IMR-90 (cell line): ENCODE data around the gene VCL. TPM values are rescaled to one million over a fixed set of nuclear protein-coding genes. Genes with fewer than 3 reads are reported as not detected.

Experiments
- ATAC-seq: fragments of 200-7000 bp; cut with Tn5 transposase; 2 replicates; pipeline ENCODE4 v1.9.1; 2020; ENCODE audit warnings: low read depth, mild to moderate bottlenecking, moderate library complexity
- BruUV-seq: library from RNA; stranded (reverse); fragments of 400-500 nt; replicated peaks from 2 replicates; lab custom pipeline; 2021; lab: Mats Ljungman, UMichigan
- CTCF ChIA-PET: fragments of 300-600 bp; formaldehyde crosslinking; extraction: SDS; loops from one replicate; lab custom pipeline; 2021; ENCODE audit warnings: antibody characterized with exemption; lab: Yijun Ruan, JAX
- POLR2A ChIA-PET: fragments of 300-600 bp; sonication (Branson Sonifier 250); formaldehyde crosslinking; loops from one replicate; lab custom pipeline; 2022; ENCODE audit warnings: antibody characterized with exemption; ENCODE audit not compliant: unreplicated experiment; lab: Charles Lee
- DNase-seq: peaks from one replicate; pipeline ENCODE4 v3.0.0; 2013
- H2AFZ ChIP-seq: replicated peaks from 2 replicates; pipeline ENCODE3; 2013; ENCODE audit warnings: low read length, mild to moderate bottlenecking; ENCODE audit not compliant: poor library complexity
- H2AK5ac ChIP-seq: 2 replicates; pipeline ENCODE4 v1.6.1; 2013; ENCODE audit warnings: low read depth, low read length, inconsistent platforms
- H2AK9ac ChIP-seq: replicated peaks from 2 replicates; pipeline ENCODE3; 2013; ENCODE audit warnings: mild to moderate bottlenecking, low read depth, low read length, moderate library complexity; ENCODE audit not compliant: poor library complexity
- H2BK120ac ChIP-seq: 2 replicates; pipeline ENCODE4 v1.6.1; 2013; ENCODE audit warnings: low read depth, low read length, inconsistent platforms
- H2BK15ac ChIP-seq: 3 replicates; pipeline ENCODE4 v1.6.1; 2013; ENCODE audit warnings: low read depth, low read length, inconsistent platforms
- H2BK20ac ChIP-seq: 2 replicates; pipeline ENCODE4 v1.6.1; 2013; ENCODE audit warnings: low read depth, mild to moderate bottlenecking, inconsistent platforms, low read length, moderate library complexity
- H2BK5ac ChIP-seq: 2 replicates; pipeline ENCODE4 v1.6.1; 2013; ENCODE audit warnings: mild to moderate bottlenecking, low read depth, low read length, inconsistent platforms; ENCODE audit not compliant: poor library complexity, severe bottlenecking
- H3K14ac ChIP-seq: replicated peaks from 2 replicates; pipeline ENCODE4 v1.6.1; 2013; ENCODE audit warnings: low read depth, low read length, inconsistent platforms
- H3K18ac ChIP-seq: 2 replicates; pipeline ENCODE4 v1.6.1; 2013; ENCODE audit warnings: low read depth, low read length, control low read depth
- H3K23ac ChIP-seq: 2 replicates; pipeline ENCODE4 v1.6.1; 2013; ENCODE audit warnings: low read depth, low read length, inconsistent platforms
- H3K27ac ChIP-seq: 2 replicates; pipeline ENCODE4 v1.5.1; 2013; ENCODE audit warnings: mild to moderate bottlenecking, control low read depth, low read length; ENCODE audit not compliant: insufficient read depth
- H3K27me3 ChIP-seq: 2 replicates; pipeline ENCODE4 v1.6.1; 2013; ENCODE audit warnings: low read length; ENCODE audit not compliant: control insufficient read depth, insufficient read depth
- H3K36me3 ChIP-seq: 2 replicates; pipeline ENCODE4 v1.6.1; 2013; ENCODE audit warnings: low read length, mixed read lengths; ENCODE audit not compliant: control insufficient read depth, insufficient read depth
- H3K4ac ChIP-seq: 2 replicates; pipeline ENCODE4 v1.6.1; 2013; ENCODE audit warnings: low read depth, low read length, inconsistent platforms
- H3K4me1 ChIP-seq: 2 replicates; pipeline ENCODE4 v1.6.1; 2013; ENCODE audit warnings: low read length, mixed read lengths; ENCODE audit not compliant: control insufficient read depth, insufficient read depth
- H3K4me2 ChIP-seq: 2 replicates; pipeline ENCODE4 v1.6.1; 2013; ENCODE audit warnings: low read depth, mild to moderate bottlenecking, control low read depth, low read length, moderate library complexity
- H3K4me3 ChIP-seq: 2 replicates; pipeline ENCODE4 v1.5.1; 2013; ENCODE audit warnings: low read depth, mild to moderate bottlenecking, control low read depth, low read length, moderate library complexity; ENCODE audit not compliant: insufficient read depth
- H3K56ac ChIP-seq: 2 replicates; pipeline ENCODE4 v1.6.1; 2013; ENCODE audit warnings: low read length, inconsistent platforms; ENCODE audit not compliant: insufficient read depth; ENCODE audit errors: extremely low read depth
- H3K79me1 ChIP-seq, 2 experiments: 2 replicates each; pipeline ENCODE4 v1.6.1; 2013; ENCODE audit warnings: low read length in 2 of 2, inconsistent platforms in 1 of 2, low read depth in 1 of 2
- H3K9ac ChIP-seq: 2 replicates; pipeline ENCODE4 v1.6.1; 2013; ENCODE audit warnings: low read depth, low read length, control low read depth
- H3K9me1 ChIP-seq: 2 replicates; pipeline ENCODE4 v1.6.1; 2013; ENCODE audit warnings: low read length, inconsistent platforms; ENCODE audit not compliant: insufficient read depth
- H3K9me3 ChIP-seq: 2 replicates; pipeline ENCODE4 v1.6.1; 2013; ENCODE audit warnings: low read length; ENCODE audit not compliant: control insufficient read depth, insufficient read depth
- H4K20me1 ChIP-seq: 2 replicates; pipeline ENCODE4 v1.6.1; 2013; ENCODE audit warnings: low read length, inconsistent platforms; ENCODE audit not compliant: insufficient read depth
- H4K5ac ChIP-seq: 2 replicates; pipeline ENCODE4 v1.6.1; 2013; ENCODE audit warnings: mild to moderate bottlenecking, low read depth, low read length, control low read depth
- H4K8ac ChIP-seq, 2 experiments: 2 replicates each; pipeline ENCODE4 v1.6.1; 2013; ENCODE audit warnings: low read depth in 2 of 2, low read length in 2 of 2, control low read depth in 1 of 2, inconsistent platforms in 1 of 2
- H4K91ac ChIP-seq: 2 replicates; pipeline ENCODE4 v1.6.1; 2013; ENCODE audit warnings: low read depth, low read length, inconsistent platforms; ENCODE audit not compliant: insufficient read depth
- CEBPB ChIP-seq: IDR thresholded peaks from 2 replicates; pipeline ENCODE4 v1.6.1; 2012; ENCODE audit warnings: low read depth, low read length, improper control_type of control experiment
- CHD1 ChIP-seq: IDR thresholded peaks from 2 replicates; pipeline ENCODE4 v1.6.1; 2012; ENCODE audit warnings: low read depth, low read length, improper control_type of control experiment
- FOS ChIP-seq: fragments of 150-350 bp; IDR thresholded peaks from 2 replicates; pipeline ENCODE4 v1.6.1; 2016; ENCODE audit warnings: low read depth, low read length
- MAZ ChIP-seq: IDR thresholded peaks from 2 replicates; pipeline ENCODE4 v1.6.1; 2012; ENCODE audit warnings: low read depth, mild to moderate bottlenecking, low read length, improper control_type of control experiment, moderate library complexity, borderline replicate concordance
- MXI1 ChIP-seq: IDR thresholded peaks from 2 replicates; pipeline ENCODE4 v1.6.1; 2012; ENCODE audit warnings: low read depth, mild to moderate bottlenecking, low read length, moderate library complexity, borderline replicate concordance
- NFE2L2 ChIP-seq: fragments of 150-350 bp; IDR thresholded peaks from 2 replicates; pipeline ENCODE4 v1.6.1; 2016; ENCODE audit warnings: low read depth, mild to moderate bottlenecking, low read length
- POLR2A ChIP-seq: IDR thresholded peaks from 2 replicates; pipeline ENCODE4 v1.6.1; 2012; ENCODE audit warnings: mild to moderate bottlenecking, low read depth, low read length
- RAD21 ChIP-seq: IDR thresholded peaks from 2 replicates; pipeline ENCODE4 v1.6.1; 2012; ENCODE audit warnings: low read length, improper control_type of control experiment
- RCOR1 ChIP-seq: IDR thresholded peaks from 2 replicates; pipeline ENCODE4 v1.6.1; 2012; ENCODE audit warnings: mild to moderate bottlenecking, low read length, improper control_type of control experiment; ENCODE audit not compliant: insufficient replicate concordance
- WGBS, 2 experiments: methylation state at CpG; one replicate each; pipeline versions ENCODE4 v1.1.5 to v1.1.7; 2013; ENCODE audit warnings: missing lambda C conversion rate in 2 of 2; ENCODE audit not compliant: insufficient read length in 1 of 2; ENCODE audit errors: extremely low coverage in 2 of 2; 5-methylcytosine and 5-hydroxymethylcytosine counted together
- dilution Hi-C: fragments of 300-500 bp; cut with HindIII; formaldehyde crosslinking; loops from one replicate; pipeline ENCODE4 v1.14.3; 2018; ENCODE audit warnings: low sequenced_read_pairs; ENCODE audit not compliant: unreplicated experiment
- in situ Hi-C: fragments of 300-500 bp; cut with MboI; formaldehyde crosslinking; loops from 3 replicates; pipeline ENCODE4 v1.14.3; 2019; ENCODE audit warnings: low sequenced_read_pairs, inconsistent platforms, mixed read lengths
- intact Hi-C: fragments of 100-400 bp; cut with micrococcal nuclease; formaldehyde crosslinking; loops from 2 replicates; pipeline ENCODE4 v1.10.0; 2022
- polyA plus RNA-seq, 3 experiments: library from polyadenylated mRNA; depleted of rRNA; stranded (reverse); fragments of >200 nt; gene quantifications; 2 replicates each; pipeline ENCODE4 v1.2.3, GENCODE V29; 2012; ENCODE audit warnings: low replicate concordance in 1 of 3
- total RNA-seq: library from RNA; depleted of rRNA; stranded (reverse); fragments of >200 nt; gene quantifications from 2 replicates; pipeline ENCODE4 v1.2.3, GENCODE V29; 2012
- TF ChIP-seq, protein P1 (sequence below): fragments of 150-350 bp; IDR thresholded peaks from 2 replicates; pipeline ENCODE4 v1.6.1; 2017; ENCODE audit warnings: mild to moderate bottlenecking, antibody characterized with exemption, low read length, low read depth
- TF ChIP-seq, protein P2 (sequence below): conservative IDR thresholded peaks from 2 replicates; pipeline ENCODE4 v1.5.1; 2012; ENCODE audit warnings: mild to moderate bottlenecking, low read depth, low read length, improper control_type of control experiment

Gene VCL
- total and polyA plus RNA-seq, 2 of the 4 experiments (the other 2 are of a cell fraction), result 227 to 283 TPM

DNA sequence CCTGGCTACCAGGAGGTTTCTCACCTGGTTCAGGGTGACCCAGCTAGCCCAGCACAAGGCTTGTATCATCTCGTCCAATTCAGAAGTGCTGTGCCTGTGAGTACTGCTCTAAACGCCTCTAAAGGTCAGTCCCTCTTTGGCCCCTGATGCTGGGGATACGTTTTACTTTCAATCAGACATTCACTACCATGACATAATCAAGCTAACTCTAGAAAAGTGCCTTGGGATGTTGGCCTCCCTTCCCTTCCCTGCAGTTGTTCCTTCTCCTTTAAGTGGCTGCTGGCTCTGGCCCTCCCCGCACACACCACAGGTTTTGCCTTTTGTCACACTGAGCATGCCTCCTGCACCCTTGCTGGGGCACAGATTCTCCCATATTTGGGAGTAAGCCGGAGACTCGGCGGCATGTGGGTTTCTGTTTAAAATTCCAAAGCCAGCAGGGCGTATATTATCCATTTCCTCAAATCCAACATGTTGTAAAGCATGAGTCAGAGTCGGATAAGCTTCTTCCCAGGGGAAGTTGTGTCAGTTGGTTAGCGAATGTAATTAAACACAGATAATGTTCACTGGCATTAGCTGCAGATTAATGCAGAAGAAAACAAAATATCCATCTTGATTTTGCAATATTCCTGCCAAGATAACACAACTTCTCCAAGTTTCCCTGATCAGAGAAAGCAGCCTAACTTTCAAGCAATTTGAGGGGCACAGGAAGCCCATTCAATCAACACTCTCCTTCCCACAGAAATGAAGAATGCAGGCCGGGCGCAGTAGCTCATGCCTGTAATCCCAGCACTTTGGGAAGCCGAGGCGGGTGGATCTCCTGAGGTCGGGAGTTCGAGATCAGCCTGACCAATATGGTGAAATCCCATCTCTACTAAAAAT is 31.8 kb upstream of the VCL start:
- Histone ChIP-seq H2AK5ac (peak overlapping the region; percentile 99), H2BK120ac (peak overlapping the region; percentile 100), H3K4ac (peak overlapping the region; percentile 100), H3K4me3 (no peak overlapping the region), H2AFZ (peak overlapping the region; percentile 84), H2BK15ac (peak overlapping the region; percentile 99), H4K20me1 (no peaks in the 10 kb centered on the region), H3K4me2 (peak overlapping the region; percentile 55), H3K23ac (peak overlapping the region; percentile 100), H4K8ac (peak overlapping the region; percentile 91 to 100), H4K5ac (peak overlapping the region; percentile 92), H3K36me3 (no peaks in the 10 kb centered on the region), H4K91ac (peak overlapping the region; percentile 100), H2BK5ac (peak overlapping the region; percentile 98), H3K56ac (peak overlapping the region; percentile 100), H3K27ac (peak overlapping the region; percentile 96), H3K9me1 (peaks cover 25% of the 10 kb centered on the region), H3K9ac (peak overlapping the region; percentile 83), H3K79me1 (peaks cover 0 to 25% of the 10 kb centered on the region in 2 experiments; a peak in 2 of 4 replicates), H2AK9ac (peak overlapping the region; percentile 98), H3K9me3 (no peaks in the 10 kb centered on the region), H3K4me1 (peaks cover 22% of the 10 kb centered on the region), H2BK20ac (peak overlapping the region; percentile 100), H3K27me3 (no peaks in the 10 kb centered on the region), H3K18ac (peak overlapping the region; percentile 96), H3K14ac (peak overlapping the region; percentile 100)
- WGBS, 2 experiments, result no CpG with 5 or more reads among the region's 16 CpGs
- in situ Hi-C loops (no loop called here), dilution Hi-C loops (no loop called here), intact Hi-C loops (loop anchor here (1.0 kb wide), 1 partner anchor 31 kb away; no protein-coding TSS in a partner anchor)
- ATAC-seq (peak; percentile 95), DNase-seq (peak; percentile 99)
- TF ChIP-seq CEBPB (peak; percentile 94), CHD1 (no peak), POLR2A (no peak), RCOR1 (no peak), MAZ (peak; percentile 65; the same call in 1 of the 2 replicates), NFE2L2 (no peak), RAD21 (0 out of 2 replicates have a peak, but pooled peaks have one; percentile 24), MXI1 (peak; percentile 69; the same call in 1 of the 2 replicates), FOS (peak; percentile 89)
- TF ChIP-seq, protein P1, sequence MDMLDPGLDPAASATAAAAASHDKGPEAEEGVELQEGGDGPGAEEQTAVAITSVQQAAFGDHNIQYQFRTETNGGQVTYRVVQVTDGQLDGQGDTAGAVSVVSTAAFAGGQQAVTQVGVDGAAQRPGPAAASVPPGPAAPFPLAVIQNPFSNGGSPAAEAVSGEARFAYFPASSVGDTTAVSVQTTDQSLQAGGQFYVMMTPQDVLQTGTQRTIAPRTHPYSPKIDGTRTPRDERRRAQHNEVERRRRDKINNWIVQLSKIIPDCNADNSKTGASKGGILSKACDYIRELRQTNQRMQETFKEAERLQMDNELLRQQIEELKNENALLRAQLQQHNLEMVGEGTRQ, result no peak; the same call in 1 of the 2 replicates
- TF ChIP-seq, protein P2, sequence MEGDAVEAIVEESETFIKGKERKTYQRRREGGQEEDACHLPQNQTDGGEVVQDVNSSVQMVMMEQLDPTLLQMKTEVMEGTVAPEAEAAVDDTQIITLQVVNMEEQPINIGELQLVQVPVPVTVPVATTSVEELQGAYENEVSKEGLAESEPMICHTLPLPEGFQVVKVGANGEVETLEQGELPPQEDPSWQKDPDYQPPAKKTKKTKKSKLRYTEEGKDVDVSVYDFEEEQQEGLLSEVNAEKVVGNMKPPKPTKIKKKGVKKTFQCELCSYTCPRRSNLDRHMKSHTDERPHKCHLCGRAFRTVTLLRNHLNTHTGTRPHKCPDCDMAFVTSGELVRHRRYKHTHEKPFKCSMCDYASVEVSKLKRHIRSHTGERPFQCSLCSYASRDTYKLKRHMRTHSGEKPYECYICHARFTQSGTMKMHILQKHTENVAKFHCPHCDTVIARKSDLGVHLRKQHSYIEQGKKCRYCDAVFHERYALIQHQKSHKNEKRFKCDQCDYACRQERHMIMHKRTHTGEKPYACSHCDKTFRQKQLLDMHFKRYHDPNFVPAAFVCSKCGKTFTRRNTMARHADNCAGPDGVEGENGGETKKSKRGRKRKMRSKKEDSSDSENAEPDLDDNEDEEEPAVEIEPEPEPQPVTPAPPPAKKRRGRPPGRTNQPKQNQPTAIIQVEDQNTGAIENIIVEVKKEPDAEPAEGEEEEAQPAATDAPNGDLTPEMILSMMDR, result no peak
- POLR2A ChIA-PET, result interaction anchor here (0.5 to 1.4 kb wide), 4 partner anchors 10 to 77 kb away, joined by 3 to 13 read pairs (median 4); partner anchors contain the start of gene VCL
- BruUV-seq, result no TSS peak
- CTCF ChIA-PET, result interaction anchor here (0.7 to 1.7 kb wide), 3 partner anchors 10 to 115 kb away, joined by 3 to 7 read pairs (median 3); partner anchors contain the start of gene VCL
